C1 segment of cervical spinal cord (tissue), 14 donors: ENCODE measurements around the gene COG5.

ENCODE experiments used
- DNase-seq, 14 donors: peaks; one replicate each; lab custom pipeline; 2025; lab: John Stamatoyannopoulos, UW

Gene COG5

DNA sequence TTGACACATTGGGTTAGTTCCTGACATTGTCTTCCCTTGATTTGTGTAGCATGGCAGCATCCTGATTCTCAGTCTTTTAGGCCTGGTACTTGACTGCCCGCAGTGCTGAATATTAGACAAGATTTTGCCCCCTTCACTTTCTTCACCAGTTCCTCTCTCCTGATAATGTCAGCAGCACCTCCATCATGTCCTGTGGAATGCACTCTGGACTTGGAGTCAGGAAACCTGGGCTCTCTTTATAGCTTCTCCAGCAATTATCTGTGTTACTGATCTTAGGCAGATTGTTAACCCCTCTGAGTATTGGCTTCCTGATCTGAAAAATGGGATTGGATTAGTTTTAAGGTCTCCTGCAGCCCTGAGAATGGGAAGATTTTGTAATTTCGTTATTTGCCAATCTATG lies 375.9 kb downstream of the COG5 start:
- no peak for DNase-seq

DNA sequence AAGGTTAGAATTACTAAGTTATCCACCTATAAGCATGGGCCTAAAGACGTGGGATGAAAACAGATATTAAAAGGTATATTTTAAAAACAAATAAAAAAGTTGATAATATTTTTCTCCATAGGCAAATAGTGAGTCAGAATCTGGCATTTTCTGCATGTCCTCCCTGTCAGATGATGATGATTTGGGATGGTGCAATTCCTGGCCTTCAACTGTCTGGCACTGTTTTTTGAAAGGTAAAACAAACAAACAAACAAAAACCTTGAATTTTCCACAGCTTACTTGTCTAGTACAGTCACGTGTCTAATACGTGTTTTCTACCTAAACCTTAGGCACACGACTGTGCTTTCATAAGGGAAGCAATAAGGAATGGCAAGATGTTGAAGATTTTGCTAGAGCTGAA lies 377.5 kb downstream of the COG5 start:
- DNase-seq: no peak

DNA sequence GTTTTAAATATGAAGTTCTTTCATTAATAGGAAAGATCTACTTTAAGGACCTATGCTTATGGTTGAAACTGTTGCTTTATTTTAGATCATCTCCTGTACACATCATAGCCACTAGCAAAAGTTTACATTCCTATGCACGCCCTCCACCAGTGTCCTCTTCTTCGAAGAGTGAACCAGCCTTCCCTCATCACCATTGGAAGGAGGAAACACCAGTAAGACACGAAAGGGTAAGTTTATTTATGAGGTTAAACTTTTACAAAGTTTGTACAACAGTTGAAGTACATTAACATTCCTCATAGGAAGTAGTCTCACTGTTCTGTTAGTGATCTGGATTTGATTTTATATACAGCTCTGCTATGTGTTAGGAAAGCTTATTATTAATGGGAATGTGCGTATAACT lies 378.0 kb downstream of the COG5 start:
- no peak for DNase-seq

DNA sequence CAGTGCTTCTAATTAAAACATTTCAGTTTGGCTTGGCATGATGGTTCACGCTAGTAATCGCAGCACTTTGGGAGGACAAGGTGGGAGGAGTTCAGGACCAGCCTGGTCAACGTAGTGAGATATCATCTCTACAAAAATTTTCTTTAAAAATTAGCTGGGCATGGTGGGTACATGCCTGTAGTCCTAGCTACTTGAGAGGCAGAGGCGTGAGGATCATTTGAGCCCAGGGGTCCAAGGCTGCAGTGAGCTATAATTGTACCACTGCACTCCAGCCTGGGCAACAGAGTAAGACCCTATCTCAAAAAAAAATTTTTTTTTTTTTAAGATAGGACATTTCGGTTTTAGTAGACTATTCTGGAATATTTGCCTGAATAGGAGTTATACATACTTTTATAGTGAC lies 382.5 kb downstream of the COG5 start:
- no peak for DNase-seq

DNA sequence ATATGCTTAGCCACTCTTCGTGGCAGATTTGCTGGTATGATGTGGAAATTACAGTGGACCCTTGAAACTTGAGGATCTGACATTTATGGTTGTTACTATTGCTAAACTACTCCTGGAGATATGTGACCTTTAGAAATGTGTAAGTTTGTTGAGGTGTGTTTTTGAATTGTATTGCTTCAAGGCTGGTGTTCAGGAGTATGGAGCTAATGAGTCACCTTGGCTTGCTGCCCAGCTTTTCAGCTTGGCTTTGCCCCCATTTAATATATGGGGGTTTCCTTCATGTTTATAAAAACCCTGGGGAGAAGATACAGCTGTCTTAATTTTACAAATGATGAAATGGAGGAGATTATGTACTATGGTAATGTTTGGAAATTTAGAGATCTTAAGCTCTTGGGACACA lies 383.3 kb downstream of the COG5 start:
- no peak for DNase-seq

DNA sequence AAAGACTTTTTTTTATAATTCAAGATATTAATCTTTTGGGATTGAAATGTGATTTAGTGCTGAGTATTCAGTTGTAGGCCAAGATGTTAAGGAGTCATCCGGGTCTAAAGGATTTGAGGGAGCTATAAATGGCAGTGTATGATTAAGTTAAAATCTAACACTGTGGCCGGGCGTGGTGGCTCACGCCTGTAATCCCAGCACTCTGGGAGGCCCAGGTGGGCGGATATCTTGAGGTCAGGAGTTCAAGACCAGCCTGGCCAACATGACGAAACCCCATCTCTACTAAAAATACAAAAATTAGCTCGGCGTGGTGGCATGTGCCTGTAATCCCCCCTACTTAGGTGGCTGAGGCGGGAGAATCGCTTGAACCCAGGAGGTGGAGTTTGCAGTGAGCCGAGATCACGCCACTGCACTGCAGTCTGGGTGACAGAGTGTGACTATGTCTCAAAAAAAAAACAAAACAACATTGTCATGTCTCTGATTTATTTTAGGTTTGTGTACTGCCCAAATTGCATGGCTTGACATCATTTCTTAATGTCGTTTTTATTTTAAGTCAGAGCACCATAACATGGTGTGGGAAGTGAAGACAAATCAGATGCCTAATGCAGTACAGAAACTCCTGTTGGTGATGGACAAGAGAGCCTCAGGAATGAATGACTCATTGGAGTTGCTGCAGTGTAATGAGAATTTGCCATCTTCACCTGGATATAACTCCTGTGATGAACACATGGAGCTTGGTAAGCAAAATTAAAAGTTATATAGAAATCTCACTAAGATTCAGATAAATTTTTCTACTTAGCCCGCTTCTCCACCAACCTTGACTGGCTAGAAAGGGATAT lies 384.2 kb downstream of the COG5 start:
- no peak for DNase-seq

DNA sequence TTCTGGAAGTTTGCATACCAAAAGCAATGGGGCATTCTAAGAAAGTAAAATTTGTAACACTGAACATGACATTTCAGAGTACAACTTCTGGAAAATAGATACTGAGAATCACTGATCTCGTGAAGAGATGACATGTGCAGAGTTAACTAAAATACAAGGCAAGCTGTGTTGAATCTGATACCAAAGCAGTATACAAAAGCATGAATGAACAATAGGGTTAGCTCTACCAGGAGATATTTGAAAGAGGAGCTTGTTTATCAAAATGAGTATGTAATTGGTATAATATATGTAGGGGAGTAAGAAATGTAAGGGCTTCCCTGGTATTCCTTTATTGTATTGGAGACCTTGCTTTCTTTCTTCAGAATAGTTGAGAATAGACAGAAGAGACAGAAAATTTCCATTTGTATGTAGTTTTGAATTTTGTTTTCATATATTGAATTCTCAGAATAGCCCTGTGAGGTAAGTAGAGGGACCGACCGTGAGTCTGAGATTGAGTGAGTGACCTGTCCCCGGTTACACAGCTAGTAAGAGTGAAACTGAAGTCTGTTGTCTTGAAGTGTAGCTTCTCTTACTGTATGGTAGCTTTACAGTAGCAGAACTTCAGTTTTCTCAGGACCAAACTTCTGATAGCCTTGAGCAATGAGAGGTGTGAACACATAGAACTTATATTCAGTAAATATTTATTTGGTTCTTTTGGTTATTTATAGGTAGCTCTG lies 389.9 kb downstream of the COG5 start:
- peak in 1 of 14 donors; percentile 5 for DNase-seq

DNA sequence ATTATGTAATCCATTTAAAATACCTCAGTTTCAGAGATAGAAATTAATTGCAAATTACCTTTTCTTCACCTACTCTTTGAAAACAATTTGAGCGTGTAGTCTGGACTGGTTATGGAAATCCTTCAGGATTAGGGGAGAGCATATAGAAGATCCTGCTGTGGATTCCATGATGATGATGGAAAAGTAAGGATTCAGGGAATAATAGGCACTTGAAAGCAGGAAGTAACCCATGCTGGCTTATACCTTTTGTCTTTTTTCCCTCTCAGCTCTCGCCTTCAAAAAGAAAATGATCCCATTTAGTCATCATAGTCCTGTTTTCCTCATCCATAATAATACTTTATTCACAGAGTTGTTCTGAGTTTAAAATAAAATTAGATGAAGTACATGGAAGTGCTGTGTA lies 390.5 kb downstream of the COG5 start:
- no peak for DNase-seq

DNA sequence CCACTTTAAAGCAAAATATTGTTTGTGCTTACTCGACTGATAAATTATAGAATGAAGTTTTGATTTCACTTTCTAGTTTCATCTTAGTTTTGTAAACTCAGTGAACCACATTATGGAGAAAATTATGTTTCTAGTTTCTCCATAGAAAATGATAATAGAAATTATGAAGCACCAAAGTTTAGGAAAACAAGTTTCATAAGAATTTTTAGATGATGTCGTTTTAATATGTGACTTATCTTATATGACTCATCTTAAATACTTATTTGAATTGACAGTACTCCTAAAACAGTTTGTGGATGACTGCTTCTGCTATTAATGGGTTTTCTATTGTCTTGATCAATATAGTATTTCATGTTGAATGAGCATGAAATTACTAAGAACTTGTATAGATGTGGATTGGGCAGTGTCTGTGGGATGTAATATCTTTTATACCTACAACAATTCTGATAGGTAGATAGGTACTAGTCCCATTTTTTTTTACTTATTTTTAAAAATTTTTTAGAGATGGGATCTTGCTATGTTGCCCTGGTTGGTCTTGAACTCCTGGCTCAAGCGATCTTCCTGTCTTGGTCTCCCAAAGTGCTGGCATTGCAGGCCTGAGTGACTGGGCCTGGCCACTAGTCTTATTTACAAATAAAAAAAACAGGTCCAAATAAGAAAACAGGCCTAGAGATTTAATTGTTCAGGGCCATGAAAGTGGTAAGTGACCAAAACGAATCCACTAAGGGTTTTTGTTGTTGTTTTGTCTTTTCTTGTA lies 391.3 kb downstream of the COG5 start:
- no peak for DNase-seq

DNA sequence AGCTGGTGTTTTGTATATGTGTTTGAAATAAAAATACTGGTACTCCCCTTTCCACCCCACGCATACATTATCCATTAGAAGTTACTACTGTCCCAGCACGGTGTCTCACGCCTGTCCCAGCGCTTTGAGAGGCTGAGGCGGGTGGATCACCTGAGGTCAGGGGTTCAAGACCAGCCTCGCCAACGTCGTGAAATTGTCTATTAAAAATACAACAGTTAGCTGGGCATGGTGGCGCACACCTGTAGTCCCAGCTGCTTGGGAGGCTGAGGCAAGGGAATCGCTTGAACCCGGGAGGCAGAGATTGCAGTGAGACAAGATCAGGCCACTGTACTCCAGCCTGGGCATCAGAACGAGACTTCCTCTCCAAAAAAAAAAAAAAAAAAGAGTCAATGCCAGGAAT lies 392.2 kb downstream of the COG5 start:
- no peak for DNase-seq

DNA sequence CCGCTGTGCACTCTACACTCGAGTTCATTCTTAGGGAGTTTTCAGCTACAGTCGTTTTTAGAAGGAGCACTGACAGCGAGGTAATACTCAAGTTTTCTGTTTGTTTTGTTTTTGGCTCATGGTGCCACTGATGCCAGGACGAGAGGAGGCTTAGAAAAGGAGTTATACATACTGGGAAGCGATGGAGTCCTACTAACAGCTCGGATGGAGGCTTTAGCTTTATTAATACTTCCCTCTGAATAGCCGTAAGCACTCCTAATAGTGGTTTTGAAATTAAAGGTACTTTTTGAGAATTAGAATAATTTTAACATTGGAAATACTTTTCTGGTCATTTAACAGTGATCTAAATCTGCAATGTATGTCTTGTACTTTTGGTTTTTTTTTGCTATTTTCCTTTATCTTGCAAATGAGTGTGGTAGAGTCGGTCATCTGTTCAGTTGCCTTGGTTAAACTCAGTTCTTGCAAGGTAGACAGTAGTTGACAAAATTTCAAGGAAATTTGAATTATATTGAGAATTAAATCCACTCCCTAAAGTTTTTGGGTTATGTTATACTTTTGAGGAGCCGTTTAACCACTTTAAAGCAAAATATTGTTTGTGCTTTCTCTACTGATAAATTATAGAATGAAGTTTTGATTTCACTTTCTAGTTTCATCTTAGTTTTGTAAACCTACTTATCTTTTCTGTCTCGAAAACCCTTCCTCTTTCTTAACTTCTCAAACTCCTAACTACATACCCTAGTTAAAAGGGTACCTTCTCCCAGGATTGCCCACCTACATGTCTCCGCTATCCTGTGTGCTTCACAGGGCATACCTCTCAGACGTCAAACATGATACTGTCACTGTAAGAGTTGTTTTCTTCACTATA lies 393.4 kb downstream of the COG5 start:
- DNase-seq: no peak

DNA sequence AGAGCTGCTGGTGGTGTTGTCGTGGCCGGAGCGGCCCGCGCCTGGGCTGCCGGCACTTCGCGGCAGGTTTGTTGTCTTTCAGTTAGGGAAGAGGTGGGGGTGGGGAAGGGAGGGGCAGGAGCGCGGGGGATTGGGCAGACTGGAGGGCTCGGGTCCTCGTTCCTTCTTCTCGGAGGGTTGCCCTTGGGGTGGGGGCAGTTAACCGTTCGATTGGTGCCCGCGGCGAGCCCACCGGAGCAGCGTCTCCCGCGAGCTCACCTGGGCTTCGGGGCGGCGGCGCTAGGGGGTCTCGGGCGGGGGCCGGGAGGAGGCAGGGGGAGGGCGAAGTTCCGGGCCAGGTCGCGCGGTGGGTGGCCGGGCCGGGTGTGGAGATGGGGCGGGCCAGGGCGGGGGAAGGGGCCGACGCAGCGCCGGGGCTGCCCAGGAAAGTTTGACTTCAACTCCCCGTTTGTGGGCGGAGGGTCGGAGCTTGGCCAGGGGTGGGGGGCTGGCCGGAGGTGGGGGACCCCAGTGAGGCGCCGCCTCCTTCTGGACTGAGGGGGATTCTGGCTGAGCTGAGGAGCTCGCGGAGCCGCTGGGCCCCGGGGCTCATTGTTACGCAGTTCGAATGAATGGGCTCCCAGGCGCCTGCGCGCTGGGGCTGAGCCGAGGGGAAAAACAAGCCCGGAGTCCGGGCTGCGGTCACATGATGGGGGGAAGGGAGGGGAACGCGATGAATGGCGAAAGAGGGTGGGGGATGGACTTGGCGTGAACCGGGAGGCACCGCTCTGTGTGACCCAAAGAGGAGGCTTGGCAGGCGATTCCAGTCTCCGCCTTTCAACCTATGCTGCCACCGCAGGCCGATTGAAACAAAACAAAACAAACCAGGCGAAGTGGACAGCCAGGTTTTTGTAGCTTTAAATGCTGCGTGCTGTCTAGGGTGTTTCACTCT lies 394.3 kb downstream of the COG5 start:
- DNase-seq: peak; percentile 73 to 98 (median 96)

DNA sequence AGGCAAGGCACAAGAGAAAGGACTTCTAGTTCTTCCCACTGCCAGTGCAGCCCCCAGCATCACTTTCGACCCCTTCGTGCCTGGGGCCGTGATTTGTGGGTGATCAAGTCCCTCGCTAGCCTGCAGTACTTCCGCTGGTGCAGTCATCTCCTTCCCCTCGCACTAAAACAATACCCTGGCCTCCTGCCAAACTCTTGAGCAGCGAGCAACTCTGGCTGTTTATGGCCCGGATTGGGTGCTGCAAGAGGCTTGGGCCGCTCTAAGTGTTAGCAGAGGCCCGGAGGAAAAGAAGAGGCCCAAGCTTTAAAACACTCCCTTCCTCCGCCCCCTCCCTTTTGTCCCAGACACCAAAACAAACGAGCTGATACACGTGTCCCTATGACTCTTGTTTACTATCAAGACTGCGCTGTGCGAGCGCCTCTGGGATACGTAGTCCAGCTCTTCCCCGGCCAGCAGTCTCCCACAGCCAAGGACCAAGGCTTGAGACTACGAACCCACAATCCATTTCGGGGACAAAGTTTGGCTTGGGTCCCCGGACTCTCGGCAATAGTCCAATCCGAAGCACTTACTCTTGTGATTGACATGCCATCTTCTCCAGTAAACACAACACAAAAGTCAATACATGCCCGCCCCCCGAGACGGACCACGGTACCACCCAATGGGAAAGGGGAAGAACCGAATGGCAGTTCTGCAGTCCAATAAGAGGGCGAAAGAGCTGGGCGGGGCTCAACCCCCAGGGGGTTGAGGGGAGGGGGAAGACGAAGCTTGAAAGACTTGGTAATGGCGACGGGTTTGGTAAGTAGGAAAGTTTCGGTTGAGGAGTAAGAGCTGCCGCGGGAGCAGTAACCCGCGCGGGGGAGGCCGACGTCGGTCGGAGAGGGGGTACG lies 395.2 kb downstream of the COG5 start, which contains the start of gene HBP1:
Gene HBP1, plus strand, starts transcription at position 771 of the 887 bp plus-strand sequence. CDS start 10,891 bp downstream, outside the sequence.
- DNase-seq: peak; percentile 81 to 100 (median 99)

DNA sequence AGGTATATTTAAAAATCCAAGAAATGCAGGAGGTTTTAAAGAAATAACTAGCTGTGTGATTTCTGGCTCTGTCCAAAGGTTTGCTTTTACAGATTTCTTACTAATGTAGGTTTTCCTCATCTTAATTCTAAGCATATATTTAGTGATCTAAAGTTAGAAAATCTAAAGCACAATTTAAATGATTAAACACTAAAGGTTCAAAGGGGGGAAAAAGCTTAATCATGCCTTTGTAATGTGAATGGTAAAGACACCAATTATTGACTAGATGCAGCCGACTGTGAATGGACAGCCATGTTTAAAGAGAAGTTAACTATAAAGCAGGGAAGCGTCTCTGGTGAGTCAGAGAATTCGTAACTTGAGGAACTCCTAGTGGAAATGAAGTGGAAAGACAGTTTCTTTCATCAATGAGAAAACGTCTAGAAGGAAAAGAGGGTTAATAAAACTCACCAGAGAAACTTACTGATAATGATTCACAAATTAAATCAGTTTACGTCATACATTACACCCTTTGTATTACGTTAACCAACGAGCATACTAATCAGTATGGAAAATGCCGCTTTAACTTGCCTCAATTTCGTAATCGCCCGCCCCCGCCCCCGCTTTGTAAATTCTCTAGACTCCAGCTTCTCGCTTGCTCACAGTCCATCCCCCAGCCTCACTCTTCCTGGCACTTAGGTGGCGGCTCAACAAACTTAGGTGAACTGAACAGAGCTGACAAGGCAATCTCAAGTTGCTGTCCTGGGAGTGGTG lies 396.1 kb downstream of the COG5 start:
- DNase-seq: peak in 2 of 14 donors; percentile 27 to 76

DNA sequence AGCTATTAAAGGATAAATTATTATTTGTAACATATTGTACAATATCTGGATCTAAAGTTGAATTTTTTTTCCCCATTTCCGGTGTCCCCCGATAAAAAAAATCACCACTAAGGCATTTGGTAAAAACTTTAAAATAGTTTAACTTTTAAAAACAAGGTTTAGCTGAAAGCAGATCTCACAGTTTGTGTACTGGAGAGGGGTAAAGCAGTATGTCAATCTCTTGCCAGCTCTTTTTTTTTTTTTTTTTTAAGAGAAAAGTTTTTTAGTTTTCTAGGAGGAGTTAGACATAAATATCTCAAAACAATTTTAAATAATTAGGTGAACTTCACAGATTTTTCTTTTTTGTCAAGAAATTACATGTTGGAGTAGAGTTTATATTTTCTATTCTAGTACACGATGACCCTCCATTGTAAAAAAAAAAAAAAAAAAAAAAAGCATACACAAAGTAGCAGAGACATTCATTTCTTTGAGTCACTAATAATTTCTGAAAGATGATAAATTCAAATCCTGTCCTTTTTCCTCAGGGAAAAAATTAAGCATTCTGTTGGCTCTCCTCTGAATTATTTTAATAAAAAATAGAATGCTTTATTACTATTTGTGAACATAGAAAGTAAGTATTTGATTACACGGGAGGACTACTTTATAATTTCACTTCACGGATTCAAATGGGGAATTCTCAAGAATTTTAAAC lies 396.8 kb downstream of the COG5 start:
- no peak for DNase-seq

DNA sequence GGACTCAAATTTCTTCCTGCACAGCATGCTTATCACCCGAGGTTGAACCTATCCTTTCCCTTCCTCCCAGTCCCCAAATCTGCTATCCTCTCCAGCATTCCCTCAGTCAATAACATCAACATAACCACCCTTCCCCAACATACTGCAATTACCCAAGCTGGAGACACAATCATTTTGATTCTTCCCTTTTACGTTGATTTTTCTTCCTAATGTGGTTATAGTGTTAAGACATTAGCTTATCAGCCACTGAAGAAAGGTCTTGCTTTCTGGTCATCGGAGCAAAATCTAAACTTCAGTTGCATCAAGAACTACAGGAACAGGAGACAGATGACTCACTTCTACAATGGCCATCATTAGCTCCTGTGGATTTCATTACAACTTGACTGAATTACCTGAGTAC lies 398.4 kb downstream of the COG5 start:
- no peak for DNase-seq

DNA sequence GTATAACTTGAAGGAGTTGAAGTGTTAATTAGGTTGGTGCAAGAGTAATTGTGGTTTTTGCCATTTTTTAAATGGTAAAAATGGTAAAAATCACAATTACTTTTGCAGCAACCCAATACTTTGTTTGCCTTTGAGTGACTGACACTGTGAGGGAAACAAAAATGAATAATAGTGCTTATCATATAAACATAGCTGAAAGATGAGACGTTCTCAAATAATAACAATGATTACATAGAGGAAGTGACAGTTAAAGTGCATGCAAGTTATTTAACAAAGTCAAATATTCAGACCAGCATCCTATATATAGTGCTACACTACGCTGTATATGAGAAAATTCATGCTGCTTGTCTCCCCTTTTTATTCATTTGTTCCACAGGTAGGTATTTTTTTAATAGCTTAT lies 399.6 kb downstream of the COG5 start:
- DNase-seq: no peak

DNA sequence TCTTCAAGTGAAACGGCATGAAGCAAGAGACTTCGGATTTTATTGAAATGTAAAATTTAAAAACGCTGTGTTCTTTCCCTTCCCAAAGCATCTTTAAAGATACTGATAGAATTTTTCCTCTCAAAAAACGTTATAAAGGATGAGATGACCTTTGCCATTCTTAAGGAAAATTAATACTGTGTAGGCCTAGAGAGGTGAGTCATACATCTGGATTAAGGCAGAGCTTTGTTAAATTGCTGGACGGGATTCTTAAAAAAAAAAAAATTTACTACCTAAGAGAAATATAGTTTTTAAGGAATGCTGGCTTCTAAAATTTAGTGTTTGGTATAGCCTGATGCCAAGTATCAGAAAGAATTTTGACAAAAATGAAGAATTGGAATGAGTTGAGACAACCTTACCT lies 401.2 kb downstream of the COG5 start:
- no peak for DNase-seq
